ENCODE data around the gene SNORC. TPM values are rescaled to one million over a fixed set of nuclear protein-coding genes. Genes with fewer than 3 reads are reported as not detected.

The SNORC gene
- polyA plus RNA-seq, 1 donor from 2014 or later, result 0.68 TPM

DNA sequence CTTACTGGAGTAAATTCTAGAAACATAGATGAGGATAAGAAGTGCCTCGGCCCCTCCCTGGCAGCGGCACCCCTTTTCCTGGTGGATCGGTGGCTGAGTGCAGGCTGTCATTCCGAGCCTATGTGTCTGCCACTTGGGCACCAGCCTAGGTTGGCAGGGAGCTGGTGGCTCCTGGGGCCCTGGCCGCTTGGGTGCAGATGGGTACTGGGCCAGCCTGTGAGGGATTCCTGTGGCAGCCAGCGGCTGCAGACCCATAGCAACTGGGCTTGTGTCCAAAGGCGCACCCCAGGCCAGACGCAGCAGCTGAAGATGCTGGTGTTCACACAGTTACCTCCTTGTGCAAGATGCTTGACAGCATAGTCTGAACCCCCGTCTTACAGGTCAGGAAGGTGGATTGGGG is 2.8 kb downstream of the SNORC start:
- no peak overlapping the region for H3K4me2 ChIP-seq (ENCODE audit: low read length)
- no peak overlapping the region for H2AFZ ChIP-seq (ENCODE audit: low read depth, low read length)
- H3F3A ChIP-seq (ENCODE audit: insufficient read depth, low read length, poor library complexity, severe bottlenecking), result no peaks in the 10 kb centered on the region
- no peak overlapping the region for H3K9ac ChIP-seq (ENCODE audit: low read length)
- TF ChIP-seq SMC3 (conservative IDR thresholded peaks at IDR 0.05; ENCODE audit: poor library complexity), result no peak
- H3K27me3 ChIP-seq (ENCODE audit: insufficient read depth, low read depth, low read length), result peaks cover 20% of the 10 kb centered on the region
- no peak overlapping the region for H3K4me3 ChIP-seq (ENCODE audit: low read length)
- no peaks in the 10 kb centered on the region for H3K9me2 ChIP-seq (ENCODE audit: insufficient read depth, low read length)
- no peak overlapping the region for H3K27ac ChIP-seq (ENCODE audit: low read length)
- H3K9me3 ChIP-seq (ENCODE audit: low read length), result no peaks in the 10 kb centered on the region
- no peaks in the 10 kb centered on the region for H3K79me2 ChIP-seq (replicated peaks; ENCODE audit: insufficient read depth, low read length)
- H3K36me3 ChIP-seq (ENCODE audit: insufficient read depth, low read length), result no peaks in the 10 kb centered on the region
- no peaks in the 10 kb centered on the region for H4K20me1 ChIP-seq (ENCODE audit: insufficient read depth)

- no peaks in the 10 kb centered on the region for H3F3A ChIP-seq (ENCODE audit: insufficient read depth, low read length, poor library complexity, severe bottlenecking)
- no peak overlapping the region for H3K4me3 ChIP-seq (ENCODE audit: low read length)
- no peaks in the 10 kb centered on the region for H3K79me2 ChIP-seq (replicated peaks; ENCODE audit: insufficient read depth, low read length)
- no peak for TF ChIP-seq MXI1 (conservative IDR thresholded peaks at IDR 0.05; ENCODE audit: poor library complexity, severe bottlenecking)
- no peak for TF ChIP-seq SMC3 (conservative IDR thresholded peaks at IDR 0.05; ENCODE audit: poor library complexity)
- TF ChIP-seq EZH2 (IDR thresholded peaks at IDR 0.05; ENCODE audit: borderline replicate concordance, insufficient read depth, low read length, poor library complexity, severe bottlenecking), result no peak
- TF ChIP-seq TAF1 (IDR thresholded peaks at IDR 0.05; ENCODE audit: low read depth), result no peak
- no peak for TF ChIP-seq EP300 (conservative IDR thresholded peaks at IDR 0.05; ENCODE audit: poor library complexity, severe bottlenecking)
- TF ChIP-seq REST (IDR thresholded peaks at IDR 0.05; ENCODE audit: borderline replicate concordance), result no peak
- TF ChIP-seq RAD21 (conservative IDR thresholded peaks at IDR 0.05), result no peak
- TF ChIP-seq, protein P1, sequence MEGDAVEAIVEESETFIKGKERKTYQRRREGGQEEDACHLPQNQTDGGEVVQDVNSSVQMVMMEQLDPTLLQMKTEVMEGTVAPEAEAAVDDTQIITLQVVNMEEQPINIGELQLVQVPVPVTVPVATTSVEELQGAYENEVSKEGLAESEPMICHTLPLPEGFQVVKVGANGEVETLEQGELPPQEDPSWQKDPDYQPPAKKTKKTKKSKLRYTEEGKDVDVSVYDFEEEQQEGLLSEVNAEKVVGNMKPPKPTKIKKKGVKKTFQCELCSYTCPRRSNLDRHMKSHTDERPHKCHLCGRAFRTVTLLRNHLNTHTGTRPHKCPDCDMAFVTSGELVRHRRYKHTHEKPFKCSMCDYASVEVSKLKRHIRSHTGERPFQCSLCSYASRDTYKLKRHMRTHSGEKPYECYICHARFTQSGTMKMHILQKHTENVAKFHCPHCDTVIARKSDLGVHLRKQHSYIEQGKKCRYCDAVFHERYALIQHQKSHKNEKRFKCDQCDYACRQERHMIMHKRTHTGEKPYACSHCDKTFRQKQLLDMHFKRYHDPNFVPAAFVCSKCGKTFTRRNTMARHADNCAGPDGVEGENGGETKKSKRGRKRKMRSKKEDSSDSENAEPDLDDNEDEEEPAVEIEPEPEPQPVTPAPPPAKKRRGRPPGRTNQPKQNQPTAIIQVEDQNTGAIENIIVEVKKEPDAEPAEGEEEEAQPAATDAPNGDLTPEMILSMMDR (IDR thresholded peaks at IDR 0.05; ENCODE audit: poor library complexity, severe bottlenecking), result no peak
- TF ChIP-seq POLR2AphosphoS5 (IDR thresholded peaks at IDR 0.05), result no peak
- H3K9ac ChIP-seq (ENCODE audit: low read length), result no peak overlapping the region
- H3K9me2 ChIP-seq (ENCODE audit: insufficient read depth, low read length), result no peaks in the 10 kb centered on the region
- no peak overlapping the region for H3K4me2 ChIP-seq (ENCODE audit: low read length)
- no peaks in the 10 kb centered on the region for H4K20me1 ChIP-seq (ENCODE audit: insufficient read depth)
- no peaks in the 10 kb centered on the region for H3K9me3 ChIP-seq (ENCODE audit: low read length)
- H3K27me3 ChIP-seq (ENCODE audit: insufficient read depth, low read depth, low read length), result peaks cover 20% of the 10 kb centered on the region
- no peak overlapping the region for H2AFZ ChIP-seq (ENCODE audit: low read depth, low read length)
- H3K36me3 ChIP-seq (ENCODE audit: insufficient read depth, low read length), result no peaks in the 10 kb centered on the region
- no peak overlapping the region for H3K27ac ChIP-seq (ENCODE audit: low read length)
These were observed 3.3 kb downstream of the SNORC start for GRCh38 chr2:232873292-232873908.

Measured in neural cell (in vitro differentiated cells).